ENCODE measurements around the gene GNAS.

GRCh38 chr20:58877976-58878360 is 25.5 kb downstream of the GNAS start:
- TF ChIP-seq CTCF (IDR thresholded peaks at IDR 0.05; ENCODE audit: low read depth, low read length) (no peak), EZH2phosphoT487 (IDR thresholded peaks at IDR 0.05; ENCODE audit: low read depth) (no peak)
